ENCODE data around the gene ZNF784.

The ZNF784 gene

DNA sequence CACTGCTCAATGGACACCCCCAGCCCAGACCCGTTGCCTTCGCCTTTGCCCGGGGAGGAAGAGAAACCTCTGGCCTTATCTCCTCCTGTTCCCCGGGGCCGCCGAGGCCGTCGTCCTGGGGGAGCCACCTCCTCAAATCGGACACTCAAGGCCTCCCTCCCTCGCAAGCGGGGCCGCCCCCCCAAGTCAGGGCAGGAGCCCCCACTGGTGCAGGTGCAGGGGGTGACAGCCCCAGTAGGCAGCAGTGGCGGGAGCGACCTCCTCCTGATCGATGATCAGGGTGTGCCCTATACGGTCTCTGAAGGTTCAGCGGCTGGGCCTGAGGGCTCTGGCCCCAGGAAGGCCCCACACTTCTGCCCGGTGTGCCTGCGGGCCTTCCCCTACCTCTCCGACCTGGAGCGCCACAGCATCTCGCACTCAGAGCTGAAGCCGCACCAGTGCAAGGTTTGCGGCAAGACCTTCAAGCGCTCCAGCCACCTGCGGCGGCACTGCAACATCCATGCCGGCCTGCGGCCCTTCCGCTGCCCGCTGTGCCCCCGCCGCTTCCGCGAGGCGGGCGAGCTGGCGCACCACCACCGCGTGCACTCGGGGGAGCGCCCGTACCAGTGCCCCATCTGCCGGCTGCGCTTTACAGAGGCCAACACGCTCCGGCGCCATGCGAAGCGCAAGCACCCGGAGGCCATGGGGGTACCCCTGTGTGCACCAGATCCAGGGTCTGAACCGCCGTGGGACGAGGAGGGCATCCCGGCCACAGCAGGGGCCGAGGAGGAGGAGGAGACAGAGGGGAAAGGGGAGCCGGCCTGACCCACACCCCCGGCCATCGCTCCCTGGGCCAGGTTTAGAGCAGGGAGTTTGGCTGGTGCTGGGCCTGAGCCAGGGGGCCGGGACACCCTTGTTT is 22.0 kb downstream of the ZNF784 start:
- TF ChIP-seq TCF12 (IDR thresholded peaks at IDR 0.05; ENCODE audit: low read depth) (no peak), CEBPB (IDR thresholded peaks at IDR 0.05) (no peak), YY1 (IDR thresholded peaks at IDR 0.05; ENCODE audit: low read depth) (no peak), TAF1 (IDR thresholded peaks at IDR 0.05; ENCODE audit: low read depth) (no peak), EGR1 (IDR thresholded peaks at IDR 0.05) (no peak), FOXM1 (IDR thresholded peaks at IDR 0.05; ENCODE audit: borderline replicate concordance, low read depth) (no peak), NFIC (IDR thresholded peaks at IDR 0.05) (no peak), RAD21 (IDR thresholded peaks at IDR 0.05; ENCODE audit: low read depth) (no peak), TEAD4 (IDR thresholded peaks at IDR 0.05) (no peak), REST (IDR thresholded peaks at IDR 0.05; ENCODE audit: low read depth) (no peak), ZBTB7A (IDR thresholded peaks at IDR 0.05; ENCODE audit: low read depth) (no peak), EP300 (IDR thresholded peaks at IDR 0.05; ENCODE audit: borderline replicate concordance) (no peak), CREB1 (IDR thresholded peaks at IDR 0.05; ENCODE audit: low read depth) (no peak)
- TF ChIP-seq, protein P1, sequence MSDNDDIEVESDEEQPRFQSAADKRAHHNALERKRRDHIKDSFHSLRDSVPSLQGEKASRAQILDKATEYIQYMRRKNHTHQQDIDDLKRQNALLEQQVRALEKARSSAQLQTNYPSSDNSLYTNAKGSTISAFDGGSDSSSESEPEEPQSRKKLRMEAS (IDR thresholded peaks at IDR 0.05): no peak
- TF ChIP-seq, protein P2, sequence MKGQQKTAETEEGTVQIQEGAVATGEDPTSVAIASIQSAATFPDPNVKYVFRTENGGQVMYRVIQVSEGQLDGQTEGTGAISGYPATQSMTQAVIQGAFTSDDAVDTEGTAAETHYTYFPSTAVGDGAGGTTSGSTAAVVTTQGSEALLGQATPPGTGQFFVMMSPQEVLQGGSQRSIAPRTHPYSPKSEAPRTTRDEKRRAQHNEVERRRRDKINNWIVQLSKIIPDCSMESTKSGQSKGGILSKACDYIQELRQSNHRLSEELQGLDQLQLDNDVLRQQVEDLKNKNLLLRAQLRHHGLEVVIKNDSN (IDR thresholded peaks at IDR 0.05): no peak

DNA sequence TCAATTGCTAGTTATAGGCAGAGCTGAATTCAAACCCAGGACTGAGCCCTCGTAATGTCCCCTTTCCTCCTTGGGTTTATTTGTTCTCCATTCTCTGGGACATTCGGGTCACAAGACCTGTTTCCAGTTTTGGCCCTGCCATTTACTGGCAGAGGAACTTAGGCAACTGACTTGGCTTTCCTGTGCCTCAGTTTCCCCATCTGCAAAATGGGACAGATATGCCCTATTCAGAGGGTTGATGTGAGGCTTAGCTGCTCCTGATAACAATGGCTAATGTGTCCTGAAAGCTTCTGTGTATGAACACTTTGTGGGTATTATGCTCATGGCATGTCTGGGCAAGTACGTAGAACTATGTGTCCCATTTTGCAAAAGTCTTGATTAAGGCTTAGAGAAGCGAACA is 23.3 kb downstream of the ZNF784 start:
- TF ChIP-seq TCF12 (IDR thresholded peaks at IDR 0.05; ENCODE audit: low read depth): no peak
- TF ChIP-seq ZBTB7A (IDR thresholded peaks at IDR 0.05; ENCODE audit: low read depth): no peak

DNA sequence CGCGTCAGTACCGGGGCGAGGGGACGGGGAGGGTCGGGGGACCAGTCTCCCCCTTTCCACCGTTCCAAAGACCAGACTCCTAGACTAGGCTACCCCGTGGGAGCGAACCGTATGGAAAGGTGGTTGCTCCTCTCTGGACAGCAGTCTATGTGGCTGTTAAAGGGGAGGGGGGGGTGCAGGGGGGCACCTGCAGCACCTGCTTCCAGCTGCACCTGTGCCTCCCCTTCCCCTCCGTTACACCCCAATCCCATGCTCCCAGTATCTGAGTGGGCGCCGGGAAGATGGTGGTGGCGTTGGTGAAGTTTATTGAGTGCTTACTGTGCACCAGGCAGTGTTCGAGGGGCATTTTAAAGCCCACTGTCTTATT is 23.7 kb downstream of the ZNF784 start:
- TF ChIP-seq ZBTB7A (IDR thresholded peaks at IDR 0.05; ENCODE audit: low read depth) (no peak), YY1 (IDR thresholded peaks at IDR 0.05; ENCODE audit: low read depth) (no peak)

DNA sequence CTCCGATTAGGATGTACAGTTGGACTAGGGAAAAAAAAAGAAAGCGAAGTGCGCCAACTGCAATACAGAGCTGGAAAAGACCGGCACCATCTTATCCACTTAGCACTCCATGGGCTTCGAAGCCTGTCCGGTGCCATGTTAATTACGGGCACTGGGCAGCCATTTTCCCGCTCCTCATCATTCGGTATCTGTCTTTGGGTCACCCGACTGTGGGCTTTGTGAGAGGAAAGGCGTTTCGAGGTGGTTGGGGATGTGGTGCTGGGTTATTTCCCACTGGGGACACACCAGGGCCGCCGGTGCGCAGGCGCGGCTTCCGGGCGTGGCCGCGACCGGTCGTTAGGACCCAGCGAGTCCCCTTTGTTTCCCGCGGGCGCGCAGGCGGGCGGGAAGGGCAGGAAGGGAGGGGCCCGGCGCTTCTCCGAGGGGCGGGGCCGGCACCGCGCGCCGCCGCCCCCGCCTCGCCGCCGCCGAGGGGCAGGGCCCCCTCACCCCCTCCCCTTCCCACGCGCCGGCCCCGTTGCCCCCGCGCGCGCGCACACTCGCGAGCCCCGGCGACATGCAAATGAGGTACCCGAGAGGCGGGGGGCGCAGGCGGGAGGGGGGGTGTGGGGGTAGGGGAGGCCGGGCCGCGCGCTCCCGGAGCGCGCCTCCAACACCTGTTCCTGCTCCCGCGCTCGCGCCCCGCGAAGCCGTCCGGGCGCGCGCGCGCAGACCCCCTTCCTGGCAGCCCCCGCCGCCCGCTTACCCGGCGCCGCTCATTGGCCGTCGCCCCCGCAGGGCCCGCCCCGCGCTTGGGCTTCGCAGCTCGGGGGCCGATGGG is 24.3 kb downstream of the ZNF784 start, which contains the start of gene ZNF524:
Gene ZNF524 (plus strand): TSS at position 447 of the 820 bp plus-strand sequence. CDS start 1,825 bp downstream, outside the sequence.
- TF ChIP-seq TEAD4 (IDR thresholded peaks at IDR 0.05) (no peak), CREB1 (IDR thresholded peaks at IDR 0.05; ENCODE audit: low read depth) (no peak), CEBPB (IDR thresholded peaks at IDR 0.05) (no peak), EP300 (IDR thresholded peaks at IDR 0.05; ENCODE audit: borderline replicate concordance) (no peak), ZBTB7A (IDR thresholded peaks at IDR 0.05; ENCODE audit: low read depth) (peak; percentile 90), TAF1 (IDR thresholded peaks at IDR 0.05; ENCODE audit: low read depth) (peak; percentile 55), YY1 (IDR thresholded peaks at IDR 0.05; ENCODE audit: low read depth) (peak; percentile 97), TCF12 (IDR thresholded peaks at IDR 0.05; ENCODE audit: low read depth) (0 out of 2 replicates have a peak, but pooled peaks have one; percentile 24), FOXM1 (IDR thresholded peaks at IDR 0.05; ENCODE audit: borderline replicate concordance, low read depth) (no peak), EGR1 (IDR thresholded peaks at IDR 0.05) (peak; percentile 80)
- TF ChIP-seq, protein P1 (IDR thresholded peaks at IDR 0.05): peak; percentile 48
- TF ChIP-seq, protein P2 (IDR thresholded peaks at IDR 0.05): no peak

DNA sequence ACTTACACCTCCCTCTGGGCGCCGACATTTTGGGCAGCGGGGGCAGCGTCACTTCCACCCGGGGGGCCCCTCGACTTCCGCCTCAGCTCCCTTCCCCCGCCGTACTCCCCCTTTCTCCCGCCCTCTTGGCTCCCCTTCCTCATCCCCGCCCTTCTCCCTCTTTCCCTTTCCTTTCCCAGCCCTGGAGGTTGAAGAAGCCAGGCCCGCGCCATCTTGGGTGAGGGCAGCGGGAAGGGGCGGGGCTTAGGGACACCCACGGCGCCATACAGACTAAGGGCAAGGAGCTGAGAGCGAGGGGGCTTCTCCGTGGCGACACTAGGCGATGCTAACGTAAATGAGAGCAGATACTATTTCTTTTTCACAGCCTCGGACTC is 24.9 kb downstream of the ZNF784 start, which contains the start of gene FIZ1:
Gene FIZ1 (minus strand): TSS at position 50 of the 374 bp plus-strand sequence. CDS start 1,652 bp downstream, outside the sequence.
- TF ChIP-seq NFIC (IDR thresholded peaks at IDR 0.05) (peak; percentile 77), ZBTB7A (IDR thresholded peaks at IDR 0.05; ENCODE audit: low read depth) (peak; percentile 55; the same call in 1 of the 2 replicates), EGR1 (IDR thresholded peaks at IDR 0.05) (peak; percentile 83), TCF12 (IDR thresholded peaks at IDR 0.05; ENCODE audit: low read depth) (peak; percentile 71; the same call in 1 of the 2 replicates), RAD21 (IDR thresholded peaks at IDR 0.05; ENCODE audit: low read depth) (no peak), CEBPB (IDR thresholded peaks at IDR 0.05) (no peak), REST (IDR thresholded peaks at IDR 0.05; ENCODE audit: low read depth) (no peak), CREB1 (IDR thresholded peaks at IDR 0.05; ENCODE audit: low read depth) (peak; percentile 78), TAF1 (IDR thresholded peaks at IDR 0.05; ENCODE audit: low read depth) (peak; percentile 14; the same call in 1 of the 2 replicates), TEAD4 (IDR thresholded peaks at IDR 0.05) (no peak), FOXM1 (IDR thresholded peaks at IDR 0.05; ENCODE audit: borderline replicate concordance, low read depth) (no peak), EP300 (IDR thresholded peaks at IDR 0.05; ENCODE audit: borderline replicate concordance) (no peak), YY1 (IDR thresholded peaks at IDR 0.05; ENCODE audit: low read depth) (peak; percentile 93; the same call in 1 of the 2 replicates)
- TF ChIP-seq, protein P2 (IDR thresholded peaks at IDR 0.05): no peak
- TF ChIP-seq, protein P1 (IDR thresholded peaks at IDR 0.05): no peak

Data from Ishikawa (cell line).